GM12878 (cell line): ENCODE data around the gene TCF4. TPM values are rescaled to one million over a fixed set of nuclear protein-coding genes. Genes with fewer than 3 reads are reported as not detected.

Source experiments
- ATAC-seq: fragments of 200-7000 bp; cut with Tn5 transposase; 3 replicates; pipeline ENCODE4 v1.9.1; 2020; ENCODE audit warnings: mild to moderate bottlenecking, moderate library complexity
- BruUV-seq: library from RNA; stranded (reverse); fragments of 400-500 nt; replicated peaks from 2 replicates; lab custom pipeline; 2021; lab: Mats Ljungman, UMichigan
- CTCF ChIA-PET: fragments of 300-600 bp; sonication (Branson Sonifier 250); formaldehyde crosslinking; extraction: SDS; loops from one replicate; lab custom pipeline; 2021; ENCODE audit warnings: inconsistent platforms; lab: Yijun Ruan, JAX
- POLR2A ChIA-PET: fragments of 350-600 bp; formaldehyde crosslinking; extraction: SDS; loops from one replicate; lab custom pipeline; 2021; ENCODE audit warnings: inconsistent platforms; lab: Charles Lee
- RAD21 ChIA-PET: fragments of 300-600 bp; sonication (Branson Sonifier 250); formaldehyde crosslinking; loops from one replicate; lab custom pipeline; 2023; ENCODE audit warnings: antibody characterized with exemption; ENCODE audit not compliant: unreplicated experiment; lab: Charles Lee
- SMC1A ChIA-PET: fragments of 300-600 bp; sonication (Branson Sonifier 250); formaldehyde crosslinking; loops from one replicate; lab custom pipeline; 2023; ENCODE audit not compliant: unreplicated experiment, uncharacterized antibody; lab: Charles Lee
- DNase-seq: peaks from one replicate; pipeline ENCODE4 v3.0.0-alpha.2; 2011; ENCODE audit warnings: low read depth, low spot score
- FAIRE-seq: peaks from 3 replicates; lab custom pipeline; 2011; peaks lifted over from hg19 to GRCh38; lab: Jason Lieb, UNC
- H2AFZ ChIP-seq: 2 replicates; pipeline ENCODE4 v1.6.0; 2011; ENCODE audit warnings: low read depth, low read length, control low read depth; ENCODE audit not compliant: control insufficient read depth
- H3K27ac ChIP-seq: 2 replicates; pipeline ENCODE4 v1.5.1; 2011; ENCODE audit warnings: control low read depth; ENCODE audit not compliant: control insufficient read depth, insufficient read depth
- H3K27me3 ChIP-seq, 2 experiments: replicated peaks in 1 of 2; 2 replicates each; pipeline versions ENCODE4 v1.6.0 to v1.6.1; 2011; ENCODE audit warnings: low read length in 1 of 2; ENCODE audit not compliant: control insufficient read depth in 2 of 2, insufficient read depth in 2 of 2
- H3K36me3 ChIP-seq, 2 experiments: 2 replicates each; pipeline ENCODE4 v1.5.1; 2011; ENCODE audit warnings: low read length in 1 of 2; ENCODE audit not compliant: control insufficient read depth in 2 of 2, insufficient read depth in 2 of 2
- H3K4me1 ChIP-seq: 2 replicates; pipeline ENCODE4 v1.6.1; 2011; ENCODE audit warnings: mild to moderate bottlenecking, low read length, moderate library complexity, mixed read lengths; ENCODE audit not compliant: control insufficient read depth, insufficient read depth
- H3K4me2 ChIP-seq: 2 replicates; pipeline ENCODE4 v1.6.0; 2011; ENCODE audit warnings: control low read depth; ENCODE audit not compliant: control insufficient read depth, insufficient read depth
- H3K4me3 ChIP-seq: fragments of 200-600 bp; sonication (generic); 2 replicates; pipeline ENCODE4 v1.5.1; 2016
- H3K79me2 ChIP-seq: 2 replicates; pipeline ENCODE4 v1.6.0; 2011; ENCODE audit warnings: low read length; ENCODE audit not compliant: control insufficient read depth, insufficient read depth
- H3K9ac ChIP-seq: 2 replicates; pipeline ENCODE4 v1.8.0; 2011; ENCODE audit warnings: low read length, control low read depth, mixed read lengths; ENCODE audit not compliant: control insufficient read depth, insufficient read depth
- H3K9me3 ChIP-seq: replicated peaks from 3 replicates; pipeline ENCODE4 v1.5.1; 2011; ENCODE audit warnings: mild to moderate bottlenecking, low read length; ENCODE audit not compliant: control insufficient read depth, insufficient read depth
- H4K20me1 ChIP-seq: 2 replicates; pipeline ENCODE4 v1.6.0; 2011; ENCODE audit not compliant: control insufficient read depth, insufficient read depth
- BACH1 ChIP-seq: fragments of 450-650 bp; IDR thresholded peaks from 2 replicates; pipeline ENCODE4 v1.6.1; 2017; ENCODE audit warnings: mild to moderate bottlenecking, borderline replicate concordance
- HCFC1 ChIP-seq: fragments of 150-350 bp; IDR thresholded peaks from 2 replicates; pipeline ENCODE4 v1.6.1; 2014; ENCODE audit warnings: low read length
- IKZF2 ChIP-seq, 2 experiments: fragments of 450-650 bp; IDR thresholded peaks; 2 replicates each; pipeline ENCODE4 v1.6.1; 2017; ENCODE audit warnings: mild to moderate bottlenecking in 2 of 2, moderate library complexity in 2 of 2
- MTA3 ChIP-seq: IDR thresholded peaks from 2 replicates; pipeline ENCODE4 v1.6.1; 2012; ENCODE audit warnings: low read length, inconsistent platforms, borderline replicate concordance
- NR2C1 ChIP-seq: fragments of 450-650 bp; IDR thresholded peaks from 2 replicates; pipeline ENCODE4 v1.6.1; 2017; ENCODE audit warnings: antibody characterized with exemption, mild to moderate bottlenecking, moderate library complexity
- PAX5 ChIP-seq: IDR thresholded peaks from 2 replicates; pipeline ENCODE4 v1.6.1; 2011; ENCODE audit warnings: low read depth, low read length, borderline replicate concordance
- POLR2AphosphoS5 ChIP-seq: IDR thresholded peaks from 2 replicates; pipeline ENCODE4 v1.6.1; 2011; ENCODE audit warnings: mild to moderate bottlenecking, low read length, inconsistent platforms
- RELA ChIP-seq: fragments of 450-650 bp; IDR thresholded peaks from 2 replicates; pipeline ENCODE4 v1.8.0; 2014; ENCODE audit warnings: borderline replicate concordance; ENCODE audit not compliant: partially characterized antibody
- RFX5 ChIP-seq: IDR thresholded peaks from 2 replicates; pipeline ENCODE4 v1.6.1; 2011; ENCODE audit warnings: low read depth, low read length, improper control_type of control experiment
- YBX1 ChIP-seq: fragments of 450-650 bp; IDR thresholded peaks from 2 replicates; pipeline ENCODE4 v1.6.1; 2016; ENCODE audit warnings: antibody characterized with exemption
- WGBS: methylation state at CpG from one replicate; pipeline ENCODE4 v1.1.6; 2016; ENCODE audit warnings: low lambda C conversion rate; ENCODE audit not compliant: insufficient replicate concordance, insufficient coverage; ENCODE audit errors: missing lambda C conversion rate; 5-methylcytosine and 5-hydroxymethylcytosine counted together
- in situ Hi-C: fragments of 300-500 bp; cut with MboI; formaldehyde crosslinking; loops from 9 replicates; pipeline ENCODE4 v1.14.3; 2018; ENCODE audit warnings: mixed read lengths
- intact Hi-C: fragments of 100-400 bp; cut with micrococcal nuclease; formaldehyde crosslinking; loops from one replicate; pipeline ENCODE4 v1.14.2; 2022; ENCODE audit not compliant: unreplicated experiment
- polyA plus RNA-seq, 11 experiments: library from polyadenylated mRNA; depleted of rRNA in 4 of 11; unstranded in 6 of 11; stranded (reverse) in 5 of 11; fragments of >200 nt; fragmentation: Nextera tagmentation in 4 of 11; fragmentation: Illumina TruSeq in 1 of 11; extraction: Ambion mirVana in 4 of 11; extraction: Trizol in 1 of 11; gene quantifications; 1 replicate in 1 of 11; 2 replicates in 10 of 11; pipeline versions ENCODE4 v1.2.1 to v1.2.3, GENCODE V29; 2011 to 2016; ENCODE audit warnings: inconsistent platforms in 2 of 11, missing spikeins in 2 of 11, low read depth in 1 of 11
- total RNA-seq, 4 experiments: library from RNA; depleted of rRNA in 3 of 4; stranded (reverse); fragments of >200 nt in 3 of 4; fragmentation: Illumina TruSeq in 1 of 4; extraction: Trizol in 1 of 4; gene quantifications; 2 replicates each; pipeline versions ENCODE4 v1.2.1 to v1.2.3, GENCODE V29; 2013 to 2021

TCF4 gene
- total and polyA plus RNA-seq, 10 of the 15 experiments (the other 5 are each of a cell fraction or from before 2014, with no cell fraction given): 15.2 to 94.0 (median 31.5) TPM

DNA sequence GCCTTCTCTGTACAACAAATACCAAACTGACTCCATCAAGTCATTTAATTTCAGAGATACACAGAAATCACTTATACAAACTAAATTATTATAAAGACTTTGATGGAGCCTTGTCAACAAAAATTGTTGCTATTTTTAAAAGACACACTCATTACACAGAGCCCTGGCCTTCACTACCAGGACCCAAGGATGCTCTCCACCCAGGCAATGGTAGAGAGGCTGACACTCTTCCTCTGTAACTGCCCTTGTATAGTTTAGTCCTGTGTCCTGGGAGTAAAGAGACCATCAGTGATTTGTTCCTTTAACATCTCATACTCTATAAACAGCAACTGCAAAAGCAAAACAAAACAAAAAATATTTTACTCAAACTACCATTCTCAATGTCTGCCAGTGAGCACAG lies 173.5 kb downstream of the TCF4 start:
- Histone ChIP-seq H3K9ac (no peak overlapping the region), H2AFZ (no peak overlapping the region), H3K36me3 (no peaks in the 10 kb centered on the region), H3K9me3 (no peaks in the 10 kb centered on the region), H4K20me1 (no peaks in the 10 kb centered on the region), H3K79me2 (no peaks in the 10 kb centered on the region), H3K27me3 (no peaks in the 10 kb centered on the region), H3K4me3 (no peak overlapping the region), H3K27ac (no peak overlapping the region), H3K4me1 (no peaks in the 10 kb centered on the region), H3K4me2 (no peak overlapping the region)
- FAIRE-seq (no peak), ATAC-seq (no peak), DNase-seq (no peak)
- POLR2A ChIA-PET: no interaction called here
- in situ Hi-C loops (no loop called here), intact Hi-C loops (loop anchor here (10.0 kb wide), 1 partner anchor 170 kb away; the partner anchor contains the start of gene TCF4)
- CTCF ChIA-PET: interaction anchor here (0.7 to 5.2 kb wide), 16 partner anchors 9 to 1161 kb away, joined by 3 to 40 read pairs (median 5); no protein-coding TSS in a partner anchor
- BruUV-seq: no TSS peak
- SMC1A ChIA-PET: interaction anchor here (1.7 to 4.2 kb wide), 4 partner anchors 28 to 1161 kb away, joined by 9 to 28 read pairs (median 20); no protein-coding TSS in a partner anchor
- RAD21 ChIA-PET: interaction anchor here (1.0 to 1.4 kb wide), 3 partner anchors 66 to 1162 kb away, joined by 3 to 5 read pairs (median 4); no protein-coding TSS in a partner anchor
- no peak for TF ChIP-seq RELA

DNA sequence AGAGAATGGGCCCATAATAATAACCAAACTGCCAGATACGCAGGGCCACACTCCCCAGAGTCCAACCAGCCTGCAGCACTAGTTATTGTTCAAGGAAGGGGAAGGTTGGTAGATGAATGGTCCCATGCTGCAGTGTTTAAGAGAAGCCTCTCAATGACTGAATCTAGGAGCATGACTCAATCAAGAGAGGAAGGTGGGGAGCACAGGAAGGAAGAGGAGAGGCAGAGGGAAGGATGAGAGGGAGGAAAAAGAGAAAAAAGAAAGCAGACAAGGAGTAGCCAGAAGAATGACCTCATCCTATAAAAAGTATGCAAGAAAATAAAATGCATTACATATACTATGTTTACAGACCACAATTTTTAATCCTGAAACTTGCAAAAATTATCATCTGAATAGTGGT lies 174.5 kb downstream of the TCF4 start:
- no peaks in the 10 kb centered on the region for H3K79me2 ChIP-seq
- no peak overlapping the region for H3K4me2 ChIP-seq
- SMC1A ChIA-PET: interaction anchor here (1.0 to 4.2 kb wide), 3 partner anchors 69 to 1163 kb away, joined by 3 to 27 read pairs (median 12); no protein-coding TSS in a partner anchor
- no peak for FAIRE-seq
- no peak overlapping the region for H3K4me3 ChIP-seq
- RAD21 ChIA-PET: no interaction called here
- TF ChIP-seq BACH1 (no peak), HCFC1 (no peak), RFX5 (no peak), NR2C1 (no peak), MTA3 (no peak), IKZF2 (IDR thresholded peaks at IDR 0.05) (no peak), POLR2AphosphoS5 (no peak), PAX5 (no peak), YBX1 (no peak)
- TF ChIP-seq, all 136 proteins: peak for 0
- no peak overlapping the region for H3K27ac ChIP-seq
- in situ Hi-C loops (no loop called here), intact Hi-C loops (loop anchor here (10.0 kb wide), 1 partner anchor 171 kb away; the partner anchor contains the start of gene TCF4)
- no peaks in the 10 kb centered on the region for H3K27me3 ChIP-seq
- H3K4me1 ChIP-seq: no peaks in the 10 kb centered on the region
- no peaks in the 10 kb centered on the region for H3K36me3 ChIP-seq
- H3K9ac ChIP-seq: no peak overlapping the region
- ChIA-PET POLR2A (no interaction called here), CTCF (interaction anchor here (3.0 kb wide), 1 partner anchor 8 kb away, joined by 10 read pairs; no protein-coding TSS in a partner anchor)
- BruUV-seq: no TSS peak
- no peaks in the 10 kb centered on the region for H3K9me3 ChIP-seq
- 100% methylated on average over 1 of the region's 1 CpG for WGBS
- no peak overlapping the region for H2AFZ ChIP-seq
- DNase-seq (no peak), ATAC-seq (no peak)
- no peaks in the 10 kb centered on the region for H4K20me1 ChIP-seq
